GM21528 (cell line): ENCODE measurements around the gene GATA1.

ENCODE experiments used
- ATAC-seq: cut with Tn5 transposase; IDR thresholded peaks from one replicate; pipeline ENCODE4 v1.9.1; 2021; ENCODE audit warnings: mild to moderate bottlenecking, moderate library complexity; ENCODE audit not compliant: unreplicated experiment, low FRiP score

Gene GATA1

DNA sequence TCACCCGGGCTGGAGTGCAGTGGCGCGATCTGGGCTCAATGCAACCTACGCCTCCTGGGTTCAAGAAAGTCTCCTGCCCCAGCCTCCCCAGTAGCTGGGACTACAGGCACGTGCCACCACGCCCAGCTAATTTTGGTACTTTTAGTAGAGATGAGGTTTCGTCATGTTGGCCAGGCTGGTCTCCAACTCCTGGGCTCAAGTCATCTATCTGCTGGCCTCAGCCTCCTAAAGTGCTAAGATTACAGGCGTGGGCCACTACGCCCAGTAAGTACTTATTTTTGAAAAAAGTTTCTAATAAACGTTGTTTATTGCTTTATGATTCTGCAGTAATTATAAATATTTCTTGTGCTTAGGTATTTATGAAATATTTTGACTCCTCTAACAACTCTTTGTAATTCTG is 53.3 kb downstream of the GATA1 start:
- no peak for ATAC-seq
